GM19395 (cell line): ENCODE results near the gene PTPRE.

Experiments used
- ATAC-seq: cut with Tn5 transposase; IDR thresholded peaks from one replicate; pipeline ENCODE4 v1.9.1; 2021; ENCODE audit warnings: mild to moderate bottlenecking, moderate library complexity; ENCODE audit not compliant: unreplicated experiment

PTPRE gene

DNA sequence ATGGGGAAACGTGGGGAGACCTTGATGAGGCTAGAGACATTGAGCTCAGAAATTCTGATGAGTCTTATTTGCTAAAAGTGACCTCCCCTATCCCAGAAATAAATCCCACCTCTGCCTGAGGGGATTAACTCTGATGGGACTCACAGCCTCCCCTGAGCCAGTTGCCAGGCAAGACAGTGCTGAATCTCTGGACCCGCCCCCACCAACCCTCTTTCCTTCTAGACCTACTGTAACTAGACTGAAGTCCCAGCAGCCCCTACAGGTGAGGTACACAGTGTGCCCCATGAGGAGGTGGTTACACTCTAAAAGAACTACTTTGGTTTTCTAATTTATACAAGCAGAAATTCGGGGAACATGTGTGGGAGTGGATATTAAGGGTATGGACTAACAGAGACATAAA, 42.9 kb downstream of the PTPRE start:
- no peak for ATAC-seq

DNA sequence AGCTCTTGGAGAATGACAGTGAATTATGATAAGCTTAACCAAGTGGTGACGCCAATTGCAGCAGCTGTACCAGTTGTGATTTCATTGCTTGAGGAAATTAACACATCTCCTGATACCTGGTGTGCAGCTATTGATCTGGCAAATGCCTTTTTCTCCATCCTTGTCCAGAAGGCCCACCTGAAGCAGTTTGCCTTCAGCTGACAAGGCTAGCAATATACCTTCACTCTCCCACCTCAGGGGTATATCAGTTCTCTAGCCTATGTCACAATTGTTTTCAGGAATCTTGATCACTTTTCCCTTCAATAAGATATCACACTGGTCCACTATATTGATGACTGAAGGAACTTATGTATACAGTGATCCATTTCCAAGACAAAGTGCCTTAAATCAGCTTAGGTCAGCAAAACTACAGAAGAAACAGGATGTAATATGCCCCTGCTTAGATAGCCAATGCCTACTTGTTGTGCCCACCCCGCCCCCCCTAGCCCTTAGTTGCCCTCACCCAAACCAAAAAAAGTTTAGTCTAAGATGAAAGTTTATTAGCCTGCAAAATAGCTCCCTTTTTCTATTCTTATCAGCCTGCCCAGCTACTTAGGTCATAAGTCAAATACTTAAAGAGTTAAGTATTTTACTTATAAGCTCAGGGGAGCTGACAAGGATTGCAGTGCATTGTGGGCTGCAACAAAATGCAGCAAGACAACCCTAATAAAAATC, 45.1 kb downstream of the PTPRE start:
- ATAC-seq, result no peak

DNA sequence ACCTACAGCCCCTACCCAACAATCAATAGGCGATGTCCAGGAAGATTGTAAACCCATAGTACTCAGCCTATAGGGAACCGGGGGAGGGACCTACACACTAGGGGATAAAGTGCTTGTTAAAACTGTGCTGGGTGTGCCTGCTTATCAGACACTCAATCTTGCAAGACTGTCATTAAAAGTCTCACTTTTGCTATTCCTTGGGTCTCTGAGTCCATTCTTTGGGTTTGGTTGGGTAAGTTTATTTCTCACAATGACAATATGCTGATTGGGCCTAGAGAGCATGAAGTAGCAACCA, 45.6 kb downstream of the PTPRE start:
- ATAC-seq, result no peak

DNA sequence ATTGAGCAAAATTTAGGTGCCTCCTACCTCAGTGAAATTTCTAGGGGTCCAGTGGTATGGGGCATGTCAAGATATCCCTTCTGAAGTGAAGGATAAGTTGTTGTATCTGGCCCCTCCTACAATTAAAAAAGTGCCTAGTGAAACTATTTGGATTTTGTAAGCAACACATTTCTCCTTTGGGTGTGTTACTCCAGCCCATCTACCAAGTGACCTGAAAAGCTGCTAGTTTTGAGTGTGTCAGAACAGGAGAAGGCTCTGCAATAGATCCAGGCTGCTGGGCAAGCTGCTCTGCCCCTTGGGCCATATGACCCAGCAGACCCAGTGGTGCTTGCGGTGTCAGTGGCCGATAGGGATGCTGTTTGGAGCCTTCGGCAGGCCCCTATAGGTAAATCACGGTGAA, 46.0 kb downstream of the PTPRE start:
- no peak for ATAC-seq

DNA sequence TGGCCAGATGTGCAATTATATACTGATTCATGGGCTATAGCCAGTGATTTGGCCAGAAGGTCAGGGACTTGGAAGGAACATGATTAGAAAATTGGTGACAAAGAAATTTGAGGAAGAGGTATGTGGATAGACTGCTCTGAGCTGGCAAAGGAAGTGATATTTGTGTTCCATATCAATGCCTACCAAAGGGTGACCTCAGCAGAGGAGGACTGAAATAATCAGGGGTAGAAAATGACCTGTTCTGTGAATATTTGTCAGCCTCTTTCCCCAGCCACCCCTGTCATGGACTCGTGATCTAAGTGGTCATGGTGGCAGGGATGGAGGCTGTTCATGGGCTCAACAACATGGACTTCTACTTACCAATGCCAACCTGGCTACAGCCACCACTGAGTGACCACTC, 47.0 kb downstream of the PTPRE start:
- ATAC-seq, result no peak

DNA sequence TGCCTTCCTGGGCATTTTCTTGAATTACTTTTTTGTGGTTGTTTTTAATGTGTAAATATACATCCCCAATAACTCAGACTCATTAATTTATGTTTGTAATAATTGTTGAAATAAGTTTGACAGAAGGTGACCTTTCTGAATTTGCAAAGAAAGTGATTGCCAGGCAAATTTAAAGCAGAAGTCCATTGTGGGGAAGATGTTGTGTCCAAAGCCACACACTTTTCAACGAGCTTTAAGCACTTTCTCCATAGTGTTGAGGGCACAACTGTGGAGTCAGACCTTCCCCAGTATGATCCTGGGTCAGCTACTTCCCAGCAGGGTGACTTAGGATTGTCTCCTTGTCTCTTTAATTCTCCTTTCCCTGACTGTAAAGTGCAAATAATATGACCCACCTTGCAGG, 52.5 kb downstream of the PTPRE start:
- no peak for ATAC-seq

DNA sequence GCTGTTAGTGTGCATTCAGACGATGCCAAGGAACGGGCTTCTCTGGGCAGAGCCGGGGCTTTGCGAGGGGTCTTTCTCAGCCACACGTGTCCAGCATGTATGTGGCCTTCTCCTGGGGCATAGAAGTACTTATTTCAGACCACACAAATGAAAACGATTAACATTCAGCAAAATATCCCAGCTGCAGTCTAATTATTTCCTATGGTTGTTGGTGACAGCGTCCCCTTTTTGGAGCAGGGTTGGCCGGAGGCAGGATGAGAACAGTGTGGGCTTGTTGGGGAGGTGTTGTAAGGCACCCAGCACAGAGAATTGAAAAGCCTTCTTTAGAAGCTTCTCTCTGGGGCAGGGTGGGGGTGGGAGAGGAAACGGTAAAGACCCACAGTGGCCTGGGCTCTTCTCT, 54.2 kb downstream of the PTPRE start:
- no peak for ATAC-seq

DNA sequence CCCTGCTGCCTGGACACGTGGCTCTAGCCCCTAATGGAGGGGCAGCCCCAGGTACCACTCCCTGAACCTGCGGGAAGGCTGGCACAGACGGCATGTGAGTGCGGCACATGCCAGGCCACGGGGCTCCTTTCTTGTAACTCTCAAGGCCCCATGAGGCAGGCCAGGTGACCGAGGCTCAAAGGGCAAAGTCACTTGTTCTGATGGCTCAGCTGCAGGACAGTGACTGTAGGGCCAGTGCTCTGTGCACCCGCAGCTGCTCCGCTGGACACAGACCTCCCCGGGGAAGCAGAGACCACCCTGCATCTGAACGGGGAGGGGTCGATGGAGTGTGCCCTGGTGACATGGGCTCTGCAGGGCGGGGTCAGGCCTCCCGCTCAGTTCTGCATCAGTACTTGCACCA, 55.3 kb downstream of the PTPRE start:
- no peak for ATAC-seq

DNA sequence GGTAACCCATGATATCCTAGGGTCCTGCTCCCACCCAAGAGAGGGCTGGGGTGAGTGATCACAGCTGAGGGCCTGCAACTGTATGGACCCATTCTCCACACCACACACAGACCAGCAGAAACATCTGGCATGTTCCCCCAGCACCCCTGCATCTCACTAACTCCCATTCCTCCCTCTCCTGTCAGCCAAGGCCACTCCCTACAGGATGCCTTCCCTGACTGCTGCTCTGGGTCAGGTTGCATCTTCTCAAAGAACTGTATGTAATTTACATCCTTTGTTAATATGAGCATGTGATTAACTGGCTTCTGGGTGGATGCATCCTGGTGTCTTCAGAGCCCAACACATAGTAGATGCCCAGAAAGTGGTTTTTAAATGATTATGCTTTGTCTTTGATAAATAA, 56.2 kb downstream of the PTPRE start:
- no peak for ATAC-seq

DNA sequence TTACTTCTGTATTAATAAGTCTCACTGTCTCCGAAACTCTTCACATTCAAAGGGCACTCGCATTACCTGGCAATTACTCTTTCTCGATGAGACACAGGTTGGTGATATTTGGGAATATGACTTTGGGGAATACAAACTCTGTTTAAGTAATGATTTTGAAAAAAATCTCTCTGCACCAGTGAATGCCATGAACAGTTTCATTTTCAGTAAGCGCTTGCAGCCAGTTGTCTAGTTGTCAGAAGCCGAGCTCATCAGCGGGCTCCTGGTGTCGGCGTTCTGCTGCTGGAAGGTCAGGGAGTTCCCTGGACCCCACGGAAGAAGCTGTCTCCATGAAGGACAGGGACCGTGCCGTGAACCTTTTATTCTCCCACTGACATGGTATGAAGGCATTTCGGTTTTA, 57.7 kb downstream of the PTPRE start:
- ATAC-seq, result no peak

DNA sequence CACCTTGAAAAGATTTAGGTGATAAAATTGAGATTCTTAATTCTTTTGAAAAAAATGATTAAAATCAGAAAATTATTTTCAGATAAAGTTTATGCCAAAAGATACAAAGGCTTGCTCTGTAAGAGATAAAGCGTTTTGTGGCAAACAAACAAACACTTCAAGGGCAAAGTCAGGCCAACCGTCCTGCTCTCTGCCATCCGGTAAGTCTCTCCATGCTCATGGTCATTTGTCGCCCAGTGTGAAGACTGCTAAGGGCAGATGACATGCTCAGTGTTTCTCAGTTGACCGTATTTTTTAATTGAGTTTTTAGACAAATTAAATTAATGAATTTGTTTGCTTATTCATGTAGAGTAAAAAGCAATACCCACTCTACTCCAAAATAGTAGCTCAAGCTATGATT, 60.0 kb downstream of the PTPRE start:
- no peak for ATAC-seq

DNA sequence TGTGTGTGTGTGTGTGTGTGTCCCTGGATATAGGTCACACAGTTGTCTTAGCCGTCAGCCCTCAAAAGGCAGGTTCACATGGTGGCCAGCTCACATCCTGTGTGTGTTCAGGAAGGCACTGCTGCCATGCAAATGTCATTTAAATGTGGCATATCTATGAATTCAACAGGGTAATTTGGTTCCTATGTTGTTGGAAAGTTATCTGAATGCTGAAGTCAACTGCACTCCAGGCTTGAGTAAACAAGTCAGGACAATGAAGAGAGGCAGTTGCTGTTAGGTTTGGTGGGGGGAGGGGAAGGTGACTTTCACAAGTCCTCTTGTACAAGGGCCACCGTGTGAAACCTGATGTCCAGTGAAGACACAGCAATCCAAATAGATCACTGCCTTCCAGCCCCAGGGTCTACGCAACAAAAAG, 61.1 kb downstream of the PTPRE start:
- no peak for ATAC-seq

DNA sequence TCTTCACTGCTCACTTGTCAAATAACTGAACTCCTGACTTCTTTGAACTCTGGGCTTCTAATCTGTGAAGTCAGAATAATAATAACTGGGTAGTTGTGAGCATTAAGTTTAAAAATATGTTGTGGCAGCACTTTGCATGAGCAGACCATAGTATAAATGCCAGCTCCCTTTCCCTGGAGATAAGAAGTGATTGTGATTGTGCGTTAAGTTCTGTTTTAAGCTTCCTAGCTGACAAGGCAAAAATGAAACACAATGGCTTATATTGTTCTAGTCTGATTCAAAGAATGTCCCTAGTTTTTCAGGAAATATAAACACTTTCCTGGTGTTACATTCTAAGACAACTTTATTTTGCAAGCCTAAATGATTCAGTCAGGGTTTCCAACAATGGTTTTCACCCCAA, 61.8 kb downstream of the PTPRE start:
- ATAC-seq, result no peak

DNA sequence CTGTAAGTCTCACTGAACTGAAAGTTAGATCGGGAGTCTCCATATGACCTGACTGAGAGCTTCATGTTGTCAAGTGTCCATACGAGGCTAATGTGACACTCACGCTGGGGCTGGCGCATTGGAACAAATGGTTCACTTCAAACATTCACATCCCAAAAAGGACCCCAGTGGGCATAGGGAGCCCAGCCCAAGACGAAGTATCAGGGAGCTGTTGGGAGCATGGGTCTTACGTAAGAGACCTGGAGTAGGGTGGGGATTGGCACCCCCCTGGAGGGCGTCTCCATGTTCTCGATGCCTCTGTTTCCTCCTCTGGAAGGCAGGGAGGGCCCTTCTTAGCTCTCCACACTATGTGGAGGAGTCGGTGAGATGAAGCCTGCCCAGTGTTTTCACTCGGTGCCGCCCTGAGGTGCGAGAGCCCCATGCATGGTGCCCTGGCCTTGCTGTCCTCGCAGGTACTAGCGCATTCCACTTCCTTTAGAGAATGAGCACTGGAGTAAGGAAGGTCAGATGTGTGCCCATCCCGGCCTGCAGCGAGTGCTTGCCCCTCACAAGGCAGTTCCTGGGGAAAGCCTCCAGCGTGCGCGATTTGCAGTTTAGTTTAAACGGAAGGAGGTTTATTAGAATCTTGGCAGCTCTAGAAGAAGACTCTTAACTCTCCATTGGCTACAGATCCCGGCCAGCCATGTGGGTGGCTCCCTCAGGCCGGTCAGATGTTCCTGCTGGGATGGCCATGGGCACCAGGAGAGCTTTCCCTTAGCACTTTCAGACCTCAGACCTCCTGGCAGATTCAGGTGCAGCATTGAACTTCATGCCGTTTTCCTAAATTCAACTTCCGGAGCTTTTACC, 64.4 kb downstream of the PTPRE start:
- no peak for ATAC-seq

DNA sequence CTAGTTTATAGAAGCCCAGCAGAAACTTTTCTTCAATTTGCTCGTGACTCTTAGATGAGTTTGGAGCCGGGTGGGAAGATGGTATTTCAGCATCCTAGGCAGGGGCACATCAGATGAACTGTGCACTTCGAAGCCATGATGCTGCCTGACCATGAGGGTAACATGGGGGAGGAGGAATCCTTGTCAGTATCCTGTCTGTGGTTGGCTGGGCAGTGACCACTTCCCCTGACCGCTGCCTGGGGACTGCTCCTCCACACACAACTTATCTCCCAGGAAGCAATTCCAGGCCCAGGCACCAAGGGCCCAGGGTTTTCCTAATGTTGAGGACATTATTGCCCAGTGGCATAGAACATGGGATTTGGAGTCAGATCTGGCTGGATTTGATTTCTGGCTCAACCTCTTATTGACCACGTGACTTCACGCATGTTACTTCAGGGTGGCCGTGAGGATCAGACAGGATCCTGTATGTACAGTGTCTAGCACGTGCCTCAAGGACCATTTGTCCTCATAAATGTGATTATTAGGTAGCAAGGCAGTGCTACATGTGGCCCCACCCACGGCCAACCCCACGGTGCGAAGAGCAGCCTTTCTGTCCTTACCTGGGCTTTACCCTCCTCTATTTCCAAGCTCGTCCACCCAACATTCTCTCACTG, 65.2 kb downstream of the PTPRE start:
- no peak for ATAC-seq

DNA sequence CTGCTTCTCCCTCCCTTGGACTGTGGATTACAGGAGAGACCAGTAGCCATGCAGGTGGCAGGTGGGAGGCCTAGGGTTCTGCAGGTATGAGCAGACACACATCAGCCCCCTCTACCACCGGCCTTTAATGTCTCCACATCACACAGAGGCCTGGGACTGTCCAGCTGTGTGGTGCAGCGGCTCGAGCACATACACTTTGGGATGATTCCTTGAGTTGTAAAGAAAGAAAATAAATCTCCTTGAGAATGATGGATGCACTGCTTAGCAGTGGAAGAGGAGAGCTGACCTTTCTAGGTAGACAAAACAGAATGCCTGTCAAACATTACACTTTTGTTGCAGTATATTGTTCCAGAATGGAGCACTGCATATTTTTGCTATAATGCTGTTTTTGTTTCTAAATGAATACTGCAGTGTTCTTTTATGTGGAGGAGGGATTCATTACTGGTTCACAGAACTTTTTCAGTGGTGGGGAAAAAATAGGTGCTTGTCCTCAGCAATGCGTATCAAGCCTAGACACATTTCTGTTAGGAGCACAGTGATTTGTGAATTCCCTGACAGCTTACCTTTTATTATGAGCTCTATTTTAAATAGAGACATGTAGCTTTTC, 66.0 kb downstream of the PTPRE start:
- no peak for ATAC-seq

DNA sequence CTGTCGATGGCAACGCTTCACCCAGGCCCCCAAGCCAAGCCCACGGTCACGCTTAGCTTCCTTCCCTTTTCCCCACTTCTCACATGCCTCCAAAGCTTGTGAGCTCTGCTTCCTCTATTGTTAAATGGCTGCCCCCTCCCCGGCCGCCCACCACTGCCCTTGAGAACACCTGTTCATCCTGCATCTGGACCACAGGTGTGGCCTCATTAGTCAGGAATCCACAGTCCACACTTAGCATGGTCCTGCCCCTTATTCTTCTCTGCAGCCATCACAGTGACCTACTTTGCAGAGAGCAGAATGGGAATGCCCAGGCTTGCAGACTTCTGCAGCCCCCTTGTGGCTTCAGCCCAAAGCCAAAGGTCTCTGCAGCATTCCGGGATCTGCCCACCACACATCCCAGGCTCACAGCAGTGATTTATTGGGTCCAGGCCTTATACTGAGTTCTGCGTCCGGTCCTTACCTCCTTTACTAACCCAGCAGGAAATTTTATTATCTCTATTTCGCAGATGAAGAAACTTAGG, 66.9 kb downstream of the PTPRE start:
- no peak for ATAC-seq

DNA sequence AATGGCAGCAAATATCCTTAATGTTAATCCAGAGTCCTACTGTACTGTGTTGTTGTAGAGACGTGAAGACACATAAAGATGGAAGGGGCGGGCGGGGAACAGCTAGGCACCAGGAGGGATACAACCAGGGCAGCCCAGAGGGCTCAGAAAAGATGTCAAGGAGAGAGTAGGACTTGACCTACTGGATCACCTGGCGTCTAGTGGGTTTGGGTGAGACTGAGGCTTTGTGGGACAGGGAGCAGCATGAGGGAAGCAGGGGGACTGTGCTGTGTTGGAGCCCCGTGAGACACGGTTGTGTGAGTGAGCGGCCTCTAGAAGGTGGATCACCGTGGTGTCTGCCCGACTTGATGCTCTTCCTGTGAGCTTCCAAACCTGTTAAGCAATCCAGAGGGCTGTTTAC, 68.0 kb downstream of the PTPRE start:
- no peak for ATAC-seq

DNA sequence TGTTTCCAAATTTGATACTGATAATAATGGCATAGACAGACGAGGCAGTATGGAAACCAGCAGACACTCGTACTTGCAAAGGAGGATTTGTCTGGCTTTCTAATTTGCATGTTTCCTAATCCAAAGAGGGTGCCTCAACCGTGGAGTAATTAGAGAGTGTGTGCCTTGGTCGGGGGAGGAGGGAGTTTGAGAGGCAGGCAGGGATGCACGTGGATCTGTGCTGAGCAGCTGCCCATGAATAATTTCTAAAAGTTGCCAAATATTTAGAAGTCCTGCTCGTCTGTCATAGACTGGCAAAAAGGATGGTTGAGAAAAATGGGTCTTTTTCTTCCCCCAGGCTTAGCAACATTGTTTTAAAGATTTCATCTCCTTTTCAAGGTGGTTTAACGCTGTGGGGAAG, 69.4 kb downstream of the PTPRE start:
- ATAC-seq, result no peak

DNA sequence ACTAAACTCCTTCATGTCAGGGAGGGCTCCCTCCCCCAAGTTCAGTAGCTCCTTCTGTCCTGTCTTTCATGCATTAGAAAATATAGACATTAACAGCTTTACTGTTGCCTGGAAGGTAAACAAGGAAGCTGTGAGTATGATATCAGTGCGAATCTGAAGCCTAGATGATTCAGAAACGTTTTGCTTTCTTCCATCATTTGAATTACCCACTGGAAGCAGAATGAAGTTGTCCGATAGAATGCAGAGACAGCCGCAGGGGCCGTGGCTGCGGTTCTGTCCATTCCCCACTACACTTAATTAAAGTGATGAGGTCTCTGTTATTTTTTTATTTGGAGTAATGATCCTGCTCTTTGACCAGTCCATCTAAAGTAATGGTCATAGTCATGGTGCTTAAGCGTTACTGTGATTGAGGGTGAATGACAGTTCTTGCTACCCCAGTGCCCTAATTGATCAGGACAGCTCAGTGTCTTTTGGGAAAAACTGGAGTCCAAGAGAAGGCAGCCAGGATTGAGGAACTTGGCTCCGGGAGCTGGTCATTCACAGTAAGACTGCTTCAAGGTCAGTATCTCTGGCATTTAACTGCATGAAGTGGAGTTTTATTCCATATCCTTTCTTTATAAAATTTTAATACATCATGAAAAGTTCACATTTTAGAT, 69.9 kb downstream of the PTPRE start:
- ATAC-seq, result no peak

DNA sequence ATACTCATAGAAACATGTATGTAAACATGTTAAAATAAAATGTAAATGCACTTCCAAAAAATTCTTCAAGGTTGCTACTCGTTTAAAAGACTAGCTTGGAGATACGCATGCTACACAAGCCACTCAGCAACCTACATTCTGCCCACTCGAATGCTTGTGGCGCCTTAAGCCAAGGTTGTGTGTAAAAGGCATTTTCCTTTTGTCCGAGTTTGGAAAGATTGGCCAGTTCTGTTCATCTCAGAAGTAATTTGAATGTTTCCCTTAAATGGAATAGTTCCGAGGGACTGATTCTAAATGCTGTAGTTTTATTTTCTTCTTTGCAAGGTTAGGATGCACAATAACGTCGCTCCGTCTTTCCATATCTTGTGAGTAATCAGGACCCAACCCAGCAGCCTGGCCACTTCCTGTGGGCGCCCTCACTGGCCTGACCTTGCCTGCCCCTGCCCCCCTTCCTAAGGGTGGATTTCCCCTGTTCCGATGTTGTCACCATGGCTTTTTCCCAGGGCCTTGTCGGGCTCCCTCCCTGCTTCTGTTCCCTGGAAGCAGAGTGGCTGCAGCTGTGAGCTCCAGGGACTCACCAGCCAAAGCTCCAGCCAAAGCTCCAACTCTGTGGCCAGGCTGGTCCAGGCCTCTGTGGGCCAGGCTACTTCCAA, 70.6 kb downstream of the PTPRE start:
- ATAC-seq, result no peak
